Measurements from ENCODE around the gene UBAP1L.

- TF ChIP-seq, protein P1, sequence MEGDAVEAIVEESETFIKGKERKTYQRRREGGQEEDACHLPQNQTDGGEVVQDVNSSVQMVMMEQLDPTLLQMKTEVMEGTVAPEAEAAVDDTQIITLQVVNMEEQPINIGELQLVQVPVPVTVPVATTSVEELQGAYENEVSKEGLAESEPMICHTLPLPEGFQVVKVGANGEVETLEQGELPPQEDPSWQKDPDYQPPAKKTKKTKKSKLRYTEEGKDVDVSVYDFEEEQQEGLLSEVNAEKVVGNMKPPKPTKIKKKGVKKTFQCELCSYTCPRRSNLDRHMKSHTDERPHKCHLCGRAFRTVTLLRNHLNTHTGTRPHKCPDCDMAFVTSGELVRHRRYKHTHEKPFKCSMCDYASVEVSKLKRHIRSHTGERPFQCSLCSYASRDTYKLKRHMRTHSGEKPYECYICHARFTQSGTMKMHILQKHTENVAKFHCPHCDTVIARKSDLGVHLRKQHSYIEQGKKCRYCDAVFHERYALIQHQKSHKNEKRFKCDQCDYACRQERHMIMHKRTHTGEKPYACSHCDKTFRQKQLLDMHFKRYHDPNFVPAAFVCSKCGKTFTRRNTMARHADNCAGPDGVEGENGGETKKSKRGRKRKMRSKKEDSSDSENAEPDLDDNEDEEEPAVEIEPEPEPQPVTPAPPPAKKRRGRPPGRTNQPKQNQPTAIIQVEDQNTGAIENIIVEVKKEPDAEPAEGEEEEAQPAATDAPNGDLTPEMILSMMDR (conservative IDR thresholded peaks at IDR 0.05 in 1 of 2, IDR thresholded peaks at IDR 0.05 in 1 of 2; ENCODE audit: extremely low read depth in 1 of 2, insufficient read depth in 1 of 2, low read depth in 1 of 2, low read length in 2 of 2): no peak
- TF ChIP-seq EZH2 (IDR thresholded peaks at IDR 0.05; ENCODE audit: borderline replicate concordance, low read length): no peak
These were observed 19.5 kb upstream of the UBAP1L start for GRCh38 chr15:65134538-65134937.
